ENCODE data around the gene BANK1.
"Not testable (repeated sequence)": the region's sequence is repeated elsewhere in the genome, so short reads cannot be mapped to it uniquely, and the experiment has no call there.

Gene BANK1

GRCh38 chr4:101824500-101824899 lies 34.0 kb downstream of the BANK1 start:
- no peak for DNase-seq

DNA sequence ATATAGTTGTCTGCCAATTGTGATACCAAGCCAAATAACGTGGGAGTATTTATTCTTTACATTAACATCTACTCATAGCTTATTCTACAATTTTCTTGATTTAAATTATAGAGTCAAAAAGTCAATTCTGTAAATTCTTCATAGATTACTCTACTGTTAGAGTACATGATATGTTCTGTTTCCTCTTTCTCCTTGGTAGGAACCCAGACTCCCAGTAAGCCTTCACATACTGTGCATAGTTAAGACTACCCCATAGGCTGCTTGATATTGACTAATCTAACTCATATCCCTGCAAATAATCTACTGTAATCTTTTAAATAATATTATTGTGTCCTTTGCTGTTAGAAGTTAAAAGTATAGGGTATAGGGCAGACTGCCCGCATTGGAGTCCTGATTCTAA lies 35.4 kb downstream of the BANK1 start:
- no peak for DNase-seq

- no peak for DNase-seq
Observed at GRCh38 chr4:101831816-101832215, 41.3 kb downstream of the BANK1 start.

- DNase-seq = no peak
Observed at GRCh38 chr4:101833480-101833879, 43.0 kb downstream of the BANK1 start.

- DNase-seq = peak; percentile 42
Observed at GRCh38 chr4:101835121-101835904, 44.8 kb downstream of the BANK1 start.

DNA sequence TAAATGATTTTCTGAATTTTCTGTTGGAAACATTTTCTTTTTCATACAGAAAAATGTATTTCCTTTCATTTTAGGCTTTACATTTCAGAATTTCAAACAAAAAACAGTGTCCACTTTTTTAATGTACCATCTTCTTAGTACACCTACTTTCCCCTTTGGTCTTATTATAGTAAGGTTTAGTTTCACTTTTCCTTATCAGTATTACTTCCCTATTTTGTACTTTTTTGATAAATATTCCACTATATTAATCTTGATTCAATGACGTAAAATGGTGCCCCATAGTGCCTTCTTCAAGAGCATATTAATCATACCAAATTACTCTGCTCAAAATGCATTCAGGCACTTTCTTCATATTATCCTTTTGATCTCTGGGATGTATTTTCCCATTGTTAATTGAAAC lies 52.5 kb downstream of the BANK1 start:
- no peak for DNase-seq

DNA sequence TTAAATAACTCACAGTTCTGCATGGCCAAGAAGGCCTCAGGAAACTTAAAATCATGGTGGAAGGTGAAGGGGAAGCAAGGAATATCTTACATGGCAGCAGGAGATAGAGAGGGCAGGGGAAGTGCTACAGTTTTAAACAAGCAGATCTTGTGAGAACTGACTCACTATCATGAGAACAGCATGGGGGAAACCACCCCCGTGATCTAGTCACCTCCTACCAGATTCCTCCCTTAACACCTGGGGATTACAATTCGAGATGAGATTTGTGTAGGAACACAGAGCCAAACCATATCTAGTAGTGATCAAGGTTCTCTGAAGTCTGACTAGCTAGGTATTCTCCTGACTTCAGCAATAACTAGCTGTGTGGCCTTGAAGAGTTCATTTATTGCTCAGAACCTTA lies 56.0 kb downstream of the BANK1 start:
- DNase-seq = no peak

GRCh38 chr4:101850698-101851097 lies 60.2 kb downstream of the BANK1 start:
- DNase-seq = no peak

DNA sequence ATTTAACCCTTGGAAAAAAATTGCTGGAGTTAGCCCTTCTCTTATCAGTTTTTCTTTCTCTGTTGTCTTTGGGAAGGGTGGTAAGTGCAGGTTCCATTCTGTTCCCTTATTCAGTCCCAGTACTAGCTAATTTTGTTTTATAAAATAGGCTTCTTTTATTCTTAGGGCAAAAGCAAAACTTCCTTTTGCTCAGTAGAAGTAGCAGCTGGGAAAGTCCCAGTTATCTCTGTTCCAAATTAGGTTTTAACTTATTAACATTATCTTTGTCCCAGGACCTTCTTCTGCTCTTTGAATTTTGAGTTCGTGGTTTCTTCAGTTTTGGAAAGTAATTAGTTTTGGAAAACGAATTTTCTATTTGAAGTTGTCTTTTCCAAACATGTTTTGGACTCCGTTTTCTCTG lies 61.1 kb downstream of the BANK1 start:
- DNase-seq = peak; percentile 8

GRCh38 chr4:101853028-101853427 lies 62.5 kb downstream of the BANK1 start:
- DNase-seq = no peak

- no peak for DNase-seq
Observed at GRCh38 chr4:101853691-101854090, 63.2 kb downstream of the BANK1 start.

DNA sequence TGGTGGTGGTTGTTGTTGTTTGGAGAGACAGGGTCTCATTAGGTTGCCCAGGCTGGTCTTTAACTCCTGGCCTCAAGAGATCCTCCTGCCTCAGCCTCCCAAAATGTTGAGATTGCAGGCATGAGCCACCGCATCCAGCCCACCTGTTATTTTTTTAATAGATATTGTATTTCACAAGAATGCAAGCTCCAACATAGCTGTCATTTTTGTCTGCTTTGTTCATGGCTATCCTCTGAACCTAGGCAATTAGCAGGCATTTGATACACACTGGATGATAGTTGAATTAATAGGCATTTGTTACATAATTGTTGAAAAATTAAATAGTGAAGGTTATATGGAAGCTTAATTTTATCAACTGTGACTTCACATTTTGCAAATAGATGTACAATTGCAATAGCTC lies 64.7 kb downstream of the BANK1 start:
- DNase-seq = no peak

GRCh38 chr4:101856149-101856548 lies 65.6 kb downstream of the BANK1 start:
- no peak for DNase-seq

GRCh38 chr4:101857176-101857575 lies 66.6 kb downstream of the BANK1 start:
- no peak for DNase-seq

DNA sequence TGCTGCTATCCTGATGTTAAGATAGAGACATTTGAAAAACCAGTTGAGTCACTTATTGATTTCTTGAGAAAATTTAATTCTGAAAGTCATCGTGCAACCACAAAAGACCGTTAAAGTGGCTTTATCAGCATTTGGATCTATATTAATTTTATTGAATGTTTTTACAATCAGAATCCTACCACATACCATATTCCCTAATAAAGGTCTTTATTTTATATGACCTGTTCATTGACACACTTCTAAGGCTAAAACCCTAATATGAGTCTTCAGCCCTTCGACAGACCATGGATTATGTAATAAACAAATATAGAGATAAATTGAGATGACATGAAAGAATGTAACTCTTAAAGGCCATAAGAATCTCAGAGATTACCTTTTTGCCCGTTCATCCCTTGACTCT lies 68.1 kb downstream of the BANK1 start:
- no peak for DNase-seq

GRCh38 chr4:101862595-101862994 lies 72.1 kb downstream of the BANK1 start:
- DNase-seq = no peak

GRCh38 chr4:101864660-101865059 lies 74.1 kb downstream of the BANK1 start:
- DNase-seq = no peak

- peak; percentile 50 for DNase-seq
Observed at GRCh38 chr4:101865501-101866062, 75.1 kb downstream of the BANK1 start.

GRCh38 chr4:101870874-101871273 lies 80.3 kb downstream of the BANK1 start:
- no peak for DNase-seq

GRCh38 chr4:101871962-101872676 lies 81.6 kb downstream of the BANK1 start:
- DNase-seq = no peak

- DNase-seq = no peak
Observed at GRCh38 chr4:101885574-101885973, 95.0 kb downstream of the BANK1 start.

GRCh38 chr4:101886826-101887225 lies 96.3 kb downstream of the BANK1 start:
- no peak for DNase-seq

DNA sequence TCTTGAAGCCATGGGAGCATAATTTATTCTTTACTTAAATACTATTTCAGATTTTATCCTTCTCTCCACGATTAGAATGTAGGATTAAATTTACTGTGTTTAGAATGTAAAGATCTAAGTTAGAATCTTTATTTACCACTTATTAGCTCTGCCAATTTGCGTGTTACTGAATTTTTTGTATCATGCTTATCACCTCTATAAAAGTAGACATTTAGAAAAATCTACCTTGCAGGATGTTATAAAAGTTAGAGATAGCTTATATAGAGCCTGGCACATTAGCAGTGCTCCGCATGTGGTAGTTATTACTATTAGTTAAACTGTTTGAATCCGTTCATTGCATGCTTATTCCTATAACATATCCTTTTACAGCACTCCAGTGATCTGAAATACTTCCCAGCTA lies 97.9 kb downstream of the BANK1 start:
- no peak for DNase-seq

GRCh38 chr4:101905527-101905926 lies 115.0 kb downstream of the BANK1 start:
- not testable (repeated sequence) for DNase-seq

Measured in kidney glomerular epithelial cell (primary cell).